ENCODE measurements around the gene TKT. TPM values are rescaled to one million over a fixed set of nuclear protein-coding genes. Genes with fewer than 3 reads are reported as not detected.

The TKT gene
- total and polyA plus RNA-seq, 2 of the 8 experiments (the other 6 are each of a cell fraction or from before 2014, with no cell fraction given), result 418 to 986 TPM

DNA sequence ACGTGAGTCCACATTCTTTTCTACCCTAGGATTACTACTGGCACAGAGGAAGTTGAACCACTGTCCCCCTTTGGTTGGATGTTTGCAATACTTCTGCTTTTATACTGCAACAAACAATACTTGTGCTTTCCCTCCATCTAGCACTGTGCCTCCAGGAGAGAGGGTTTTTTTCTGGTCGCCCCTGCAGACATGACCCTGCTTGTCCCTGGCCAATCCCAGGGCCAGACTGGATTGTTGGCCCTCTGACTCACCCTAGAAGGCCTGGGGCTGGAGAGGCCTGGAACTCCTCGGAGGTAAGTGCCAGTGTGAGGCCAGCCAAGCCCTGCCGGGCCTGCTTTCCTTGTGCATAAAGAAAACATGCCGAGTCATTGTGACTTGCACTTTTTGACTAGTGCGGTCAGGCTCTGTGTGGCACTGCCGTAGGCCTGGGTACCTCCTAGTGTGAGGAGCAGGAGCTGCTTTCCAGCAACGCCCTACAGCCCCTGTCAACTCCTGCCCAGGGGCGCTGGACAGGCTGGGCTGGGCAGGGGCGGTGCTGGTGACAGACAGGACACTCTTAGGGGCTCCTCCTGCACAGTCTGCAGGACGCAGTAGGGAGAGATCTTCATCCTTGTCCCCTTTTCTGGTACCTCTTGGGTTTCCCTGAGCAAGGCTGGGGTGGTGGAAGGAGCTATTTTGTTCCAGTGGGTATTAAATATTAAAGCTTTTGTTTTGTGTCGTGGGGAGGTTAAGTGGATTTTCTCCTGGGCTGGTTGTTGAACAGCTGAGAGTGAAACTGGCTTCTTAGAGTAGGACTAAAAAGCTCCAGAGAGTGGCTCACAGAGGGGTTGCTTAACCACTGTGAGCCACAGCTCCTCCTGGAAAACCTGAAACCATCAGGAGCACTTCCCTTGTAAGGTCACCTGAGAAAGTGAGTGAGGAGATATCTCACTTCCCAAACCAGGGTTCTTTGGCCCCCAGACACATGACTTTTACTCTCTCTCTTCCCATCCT is 14.4 kb upstream of the TKT start:
- Histone ChIP-seq H3K36me3 (ENCODE audit: control insufficient read depth in 2 of 4, insufficient read depth in 4 of 4, low read length in 3 of 4) (no peaks in the 10 kb centered on the region), H3K4me3 (ENCODE audit: extremely low read depth in 1 of 4, insufficient read depth in 2 of 4, low read depth in 3 of 4, low read length in 4 of 4) (no peak overlapping the region), H3K14ac (ENCODE audit: insufficient read length) (no peak overlapping the region), H4K91ac (replicated peaks; ENCODE audit: insufficient read length, low read length) (peak overlapping the region; percentile 93), H3K9me3 (ENCODE audit: insufficient read depth in 2 of 2, low read depth in 1 of 2, low read length in 1 of 2) (no peaks in the 10 kb centered on the region), H3K18ac (ENCODE audit: extremely low read depth, low read length) (peak overlapping the region; percentile 93), H3K23me2 (ENCODE audit: low read depth, low read length) (no peaks in the 10 kb centered on the region), H2BK15ac (ENCODE audit: low read length) (peak overlapping the region; percentile 98), H2BK12ac (ENCODE audit: low read depth, low read length) (peak overlapping the region; percentile 96), H3K4me2 (ENCODE audit: insufficient read depth in 1 of 2, low read depth in 2 of 2, low read length in 2 of 2) (no peak overlapping the region), H2AK5ac (ENCODE audit: low read depth, low read length) (peak overlapping the region; percentile 75), H2BK5ac (ENCODE audit: low read depth, low read length) (peak overlapping the region; percentile 93), H4K20me1 (replicated peaks in 1 of 2; ENCODE audit: control insufficient read depth in 1 of 2, insufficient read depth in 2 of 2, low read length in 2 of 2) (no peaks in the 10 kb centered on the region), H2BK20ac (ENCODE audit: low read length) (peak overlapping the region; percentile 97), H3K79me2 (ENCODE audit: control insufficient read depth in 1 of 2, insufficient read depth in 2 of 2, low read length in 2 of 2) (no peaks in the 10 kb centered on the region), H3K79me1 (ENCODE audit: low read depth, low read length) (no peaks in the 10 kb centered on the region), H3K4ac (replicated peaks; ENCODE audit: insufficient read length, low read depth, low read length) (peak overlapping the region; percentile 71), H2AFZ (ENCODE audit: low read length) (peak overlapping the region; percentile 17; the same call in 1 of the 2 replicates), H3K4me1 (replicated peaks in 1 of 4; ENCODE audit: control insufficient read depth in 3 of 4, insufficient read depth in 4 of 4, low read length in 3 of 4) (peaks cover 0 to 9% (median 5%) of the 10 kb centered on the region in 4 experiments; a peak in 5 of 7 replicates), H2BK120ac (replicated peaks; ENCODE audit: low read depth, low read length) (peak overlapping the region; percentile 91), H4K8ac (ENCODE audit: extremely low read depth, insufficient read depth, low read length) (peak overlapping the region; percentile 80; the same call in 1 of the 2 replicates), H3K9ac (replicated peaks in 1 of 4; ENCODE audit: extremely low read depth in 1 of 4, low read depth in 3 of 4, low read length in 3 of 4) (peak overlapping the region in 2 of 4 experiments; percentile 50 to 51; a peak in 4 of 7 replicates), H3K27me3 (replicated peaks in 1 of 4; ENCODE audit: control insufficient read depth in 3 of 4, extremely low read depth in 1 of 4, insufficient read depth in 3 of 4, low read length in 3 of 4) (no peaks in the 10 kb centered on the region; a peak in 2 of 7 replicates), H3K23ac (ENCODE audit: insufficient read length) (no peak overlapping the region), H3K27ac (ENCODE audit: low read depth, low read length) (peak overlapping the region; percentile 65; the same call in 1 of the 2 replicates), H4K5ac (ENCODE audit: insufficient read length, low read depth, low read length) (peak overlapping the region; percentile 73), H3K56ac (replicated peaks; ENCODE audit: insufficient read length, low read depth, low read length) (peak overlapping the region; percentile 59)
- POLR2A ChIA-PET (ENCODE audit: partially characterized antibody), result interaction anchor here (0.8 to 2.3 kb wide), 13 partner anchors 8 to 74 kb away, joined by 3 to 22 read pairs (median 3); partner anchors contain the start of gene TKT
- CTCF ChIA-PET (ENCODE audit: partially characterized antibody), result interaction anchor here (0.6 to 3.1 kb wide), 9 partner anchors 11 to 284 kb away, joined by 3 to 10 read pairs (median 3); no protein-coding TSS in a partner anchor
- FAIRE-seq, result peak; percentile 75
- DNase-seq (ENCODE audit: low read depth in 1 of 2, low spot score in 2 of 2), result peak; percentile 74 to 85
- WGBS, 2 experiments (ENCODE audit: extremely low coverage in 1 of 2, insufficient coverage in 1 of 2, insufficient read length in 1 of 2, insufficient replicate concordance in 2 of 2, low coverage in 1 of 2, low lambda C conversion rate in 2 of 2, missing lambda C conversion rate in 1 of 2), result 54% methylated on average over 12 of the region's 12 CpGs; no CpG with 5 or more reads in 1 of the 2 experiments
- peak; percentile 57; the same call in 1 of the 2 replicates for TF ChIP-seq TAF1 (IDR thresholded peaks at IDR 0.05; ENCODE audit: low read depth, low read length)
- TF ChIP-seq CEBPB (IDR thresholded peaks at IDR 0.05; ENCODE audit: low read depth, low read length), result no peak
- no peak for TF ChIP-seq HDAC6 (IDR thresholded peaks at IDR 0.05; ENCODE audit: low read depth, low read length)
- TF ChIP-seq, protein P1, sequence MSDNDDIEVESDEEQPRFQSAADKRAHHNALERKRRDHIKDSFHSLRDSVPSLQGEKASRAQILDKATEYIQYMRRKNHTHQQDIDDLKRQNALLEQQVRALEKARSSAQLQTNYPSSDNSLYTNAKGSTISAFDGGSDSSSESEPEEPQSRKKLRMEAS (IDR thresholded peaks at IDR 0.05), result peak; percentile 60
- TF ChIP-seq, protein P2, sequence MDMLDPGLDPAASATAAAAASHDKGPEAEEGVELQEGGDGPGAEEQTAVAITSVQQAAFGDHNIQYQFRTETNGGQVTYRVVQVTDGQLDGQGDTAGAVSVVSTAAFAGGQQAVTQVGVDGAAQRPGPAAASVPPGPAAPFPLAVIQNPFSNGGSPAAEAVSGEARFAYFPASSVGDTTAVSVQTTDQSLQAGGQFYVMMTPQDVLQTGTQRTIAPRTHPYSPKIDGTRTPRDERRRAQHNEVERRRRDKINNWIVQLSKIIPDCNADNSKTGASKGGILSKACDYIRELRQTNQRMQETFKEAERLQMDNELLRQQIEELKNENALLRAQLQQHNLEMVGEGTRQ (IDR thresholded peaks at IDR 0.05; ENCODE audit: low read length), result no peak
- peak; percentile 99 for TF ChIP-seq MAFK (IDR thresholded peaks at IDR 0.05; ENCODE audit: low read depth, low read length)
- TF ChIP-seq BACH1 (IDR thresholded peaks at IDR 0.05; ENCODE audit: low read length), result peak; percentile 100
- peak; percentile 67 for TF ChIP-seq CTBP2 (IDR thresholded peaks at IDR 0.05; ENCODE audit: borderline replicate concordance, insufficient read depth, insufficient read length, low read length)
- TF ChIP-seq TAF7 (optimal IDR thresholded peaks at IDR 0.05; ENCODE audit: borderline replicate concordance, low read depth, low read length), result peak; percentile 13

Data from H1 (cell line).